Measurements from ENCODE around the gene CHRNA1.

CHRNA1 gene

DNA sequence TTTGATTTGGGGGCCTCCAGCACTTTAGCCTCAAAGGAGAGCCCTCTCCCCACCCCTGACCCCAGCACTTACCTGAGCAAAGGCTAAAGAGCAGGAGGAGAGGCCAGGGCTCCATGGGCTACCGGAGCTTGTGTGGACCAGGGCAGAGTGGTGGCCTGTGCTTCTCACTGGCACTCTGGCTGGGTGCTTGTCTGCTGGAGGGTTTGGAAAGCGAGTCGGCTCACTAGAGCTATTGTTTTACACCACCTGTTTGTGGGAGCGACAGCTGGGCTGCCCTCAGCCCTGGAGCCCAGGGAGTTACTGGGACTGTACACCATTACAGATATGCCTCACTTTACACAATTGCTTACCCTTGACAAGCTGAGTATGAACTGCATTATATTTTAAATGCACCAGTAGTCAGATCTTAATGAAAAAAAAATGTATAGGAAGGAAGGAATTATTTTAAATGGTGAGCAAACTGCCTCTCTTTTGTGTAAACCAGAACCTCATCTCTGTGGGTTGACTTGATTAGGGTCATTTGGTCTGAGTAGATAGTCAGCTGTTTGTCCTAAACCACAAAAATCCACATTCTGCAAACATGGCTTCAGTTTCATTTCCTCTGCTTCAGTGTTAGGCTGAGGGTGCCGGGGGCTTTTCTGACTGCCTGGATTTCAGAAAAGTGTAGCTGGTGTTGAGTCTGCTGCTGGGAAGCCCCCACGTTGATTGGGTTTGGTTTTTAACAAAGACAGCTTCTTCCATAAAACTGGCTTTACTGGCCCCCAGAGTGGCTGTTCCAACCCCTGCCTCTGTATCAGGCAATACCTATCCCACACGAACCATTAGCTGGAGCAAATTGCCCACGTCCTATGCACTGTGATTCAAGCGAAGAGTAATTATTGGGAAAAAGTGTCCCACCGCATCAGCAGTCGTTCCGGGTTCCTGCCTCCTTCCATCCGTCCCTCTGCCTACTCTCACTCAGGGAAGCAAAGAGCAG lies at the start of gene CHRNA1:
Gene CHRNA1 (minus strand): TSS at position 193 of the 976 bp plus-strand sequence. CDS start 78 bp downstream, at position 115.
- no peak within 1 kb of the TSS for H3K4me3 ChIP-seq (ENCODE audit: low read length)
- TF ChIP-seq ZNF274 (IDR thresholded peaks at IDR 0.05; ENCODE audit: low read depth, low read length) = no peak

DNA sequence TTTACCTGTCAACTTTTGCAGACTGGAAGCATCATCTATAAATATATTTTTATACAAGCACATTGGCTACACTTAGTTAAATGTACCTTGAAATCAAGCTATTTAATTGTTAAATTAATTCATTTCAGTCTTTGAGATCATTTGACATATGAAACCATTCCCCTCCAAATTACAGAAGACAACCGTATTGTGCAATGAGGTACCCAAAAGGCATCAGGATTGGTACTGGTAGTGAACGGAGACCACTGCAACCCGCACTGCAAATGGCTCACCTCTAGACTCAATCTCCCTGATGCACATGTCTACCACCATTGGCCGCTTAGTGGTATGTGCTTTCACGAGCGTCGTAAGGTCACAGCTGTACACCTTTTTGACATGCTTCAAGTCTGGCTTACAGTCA lies 47.8 kb upstream of the CHRNA1 start:
- TF ChIP-seq ZNF274 (IDR thresholded peaks at IDR 0.05; ENCODE audit: low read depth, low read length) = no peak
- H3K4me3 ChIP-seq (ENCODE audit: low read length) = no peak overlapping the region

DNA sequence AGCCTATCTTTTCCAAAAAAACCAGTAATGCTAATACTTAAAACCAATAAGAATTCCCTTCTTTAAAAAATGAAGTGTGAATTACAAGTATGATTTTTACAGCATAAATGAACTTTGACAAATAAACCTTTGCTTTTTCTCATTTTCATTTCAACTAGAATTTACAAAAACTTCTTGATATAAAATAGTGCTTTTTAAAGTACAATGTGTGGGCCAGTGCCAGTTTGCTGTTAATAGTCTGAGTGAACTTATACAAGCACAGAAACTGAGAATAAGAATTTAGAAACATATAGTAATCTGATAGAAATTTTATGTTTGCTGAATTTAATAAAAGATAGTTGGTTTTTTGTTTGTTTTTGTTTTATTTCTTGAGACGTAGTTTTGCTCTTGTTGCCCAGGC lies 43.7 kb upstream of the CHRNA1 start:
- H3K4me3 ChIP-seq (ENCODE audit: low read length) = no peak overlapping the region
- TF ChIP-seq ZNF274 (IDR thresholded peaks at IDR 0.05; ENCODE audit: low read depth, low read length) = no peak

- no peak overlapping the region for H3K4me3 ChIP-seq (ENCODE audit: low read length)
- no peak for TF ChIP-seq ZNF274 (IDR thresholded peaks at IDR 0.05; ENCODE audit: low read depth, low read length)
Observed at GRCh38 chr2:174805803-174806202, 41.5 kb upstream of the CHRNA1 start.

DNA sequence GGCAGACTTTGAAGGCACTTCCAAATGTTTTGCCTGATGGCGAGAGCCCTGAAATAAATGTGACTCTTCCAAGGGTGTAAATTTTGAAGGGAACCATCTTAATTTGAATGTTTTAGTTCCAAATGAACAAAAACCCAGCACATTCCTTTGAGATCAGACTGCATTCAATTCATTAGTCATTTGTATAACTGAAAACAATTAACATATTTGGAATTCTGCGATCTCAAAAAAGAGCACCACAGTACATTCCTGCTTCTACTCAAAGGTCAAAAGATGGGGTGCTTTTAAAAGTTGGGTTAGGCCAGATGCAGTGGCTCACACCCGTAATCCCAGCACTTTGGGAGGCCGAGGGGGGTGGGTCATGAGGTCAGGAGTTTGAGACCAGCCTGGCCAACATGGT lies 38.2 kb upstream of the CHRNA1 start:
- TF ChIP-seq ZNF274 (IDR thresholded peaks at IDR 0.05; ENCODE audit: low read depth, low read length) = no peak
- no peak overlapping the region for H3K4me3 ChIP-seq (ENCODE audit: low read length)

GRCh38 chr2:174800436-174801205 lies 36.3 kb upstream of the CHRNA1 start:
- no peak for TF ChIP-seq ZNF274 (IDR thresholded peaks at IDR 0.05; ENCODE audit: low read depth, low read length)
- no peak overlapping the region for H3K4me3 ChIP-seq (ENCODE audit: low read length)

DNA sequence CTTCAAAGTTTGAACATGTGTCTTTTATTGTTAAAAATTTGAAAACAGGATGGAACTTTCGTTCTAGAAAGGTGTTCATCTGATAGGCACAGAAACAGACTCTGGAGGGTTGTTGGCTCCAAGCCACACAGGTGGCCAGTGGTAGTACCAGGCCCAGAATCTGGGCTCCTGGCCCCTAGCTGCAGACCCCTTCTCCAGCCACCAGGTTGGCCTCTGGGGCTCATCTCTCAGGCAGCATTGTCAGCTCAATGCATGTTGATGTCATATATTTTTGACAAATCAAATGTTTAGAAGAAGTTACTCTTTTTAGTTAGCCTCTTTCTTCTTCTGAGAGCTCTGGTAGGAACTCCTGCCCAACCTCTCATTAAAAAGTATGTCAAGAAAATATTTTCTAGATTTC lies 34.5 kb upstream of the CHRNA1 start:
- no peak overlapping the region for H3K4me3 ChIP-seq (ENCODE audit: low read length)
- TF ChIP-seq ZNF274 (IDR thresholded peaks at IDR 0.05; ENCODE audit: low read depth, low read length) = no peak

DNA sequence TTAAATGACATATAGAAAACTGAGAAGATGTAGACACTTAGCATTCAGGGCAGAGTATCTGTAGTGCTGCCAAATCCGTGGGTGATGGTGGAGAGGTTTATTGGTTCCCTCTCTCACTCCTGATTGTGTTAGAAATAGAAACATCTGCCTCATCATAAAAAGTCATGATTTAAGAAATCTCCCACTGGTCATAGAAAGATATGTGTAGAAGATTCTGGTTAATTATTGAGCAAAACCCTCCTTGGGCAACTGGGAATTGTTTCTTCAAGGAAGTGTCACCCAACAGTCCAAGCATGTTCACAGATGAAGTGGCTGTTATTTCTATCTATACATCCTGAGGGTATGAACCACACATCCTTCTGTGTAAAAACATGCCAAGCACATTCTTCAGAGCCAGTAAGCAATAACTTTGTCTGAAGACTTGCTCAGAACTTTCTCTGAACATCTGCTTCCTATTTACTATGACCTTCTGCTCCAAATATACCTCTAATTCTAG lies 33.6 kb upstream of the CHRNA1 start:
- H3K4me3 ChIP-seq (ENCODE audit: low read length) = no peak overlapping the region
- TF ChIP-seq ZNF274 (IDR thresholded peaks at IDR 0.05; ENCODE audit: low read depth, low read length) = no peak

GRCh38 chr2:174796319-174796771 lies 32.1 kb upstream of the CHRNA1 start:
- TF ChIP-seq ZNF274 (IDR thresholded peaks at IDR 0.05; ENCODE audit: low read depth, low read length) = no peak
- H3K4me3 ChIP-seq (ENCODE audit: low read length) = no peak overlapping the region

GRCh38 chr2:174794851-174795374 lies 30.6 kb upstream of the CHRNA1 start:
- no peak overlapping the region for H3K4me3 ChIP-seq (ENCODE audit: low read length)
- no peak for TF ChIP-seq ZNF274 (IDR thresholded peaks at IDR 0.05; ENCODE audit: low read depth, low read length)

GRCh38 chr2:174792309-174793025 lies 28.2 kb upstream of the CHRNA1 start:
- H3K4me3 ChIP-seq (ENCODE audit: low read length) = no peak overlapping the region

GRCh38 chr2:174791746-174792280 lies 27.5 kb upstream of the CHRNA1 start:
- H3K4me3 ChIP-seq (ENCODE audit: low read length) = no peak overlapping the region
- no peak for TF ChIP-seq ZNF274 (IDR thresholded peaks at IDR 0.05; ENCODE audit: low read depth, low read length)

More at GRCh38 chr2:174792309-174793025, 28.2 kb upstream of the CHRNA1 start:
- no peak for TF ChIP-seq ZNF274 (IDR thresholded peaks at IDR 0.05; ENCODE audit: low read depth, low read length)

DNA sequence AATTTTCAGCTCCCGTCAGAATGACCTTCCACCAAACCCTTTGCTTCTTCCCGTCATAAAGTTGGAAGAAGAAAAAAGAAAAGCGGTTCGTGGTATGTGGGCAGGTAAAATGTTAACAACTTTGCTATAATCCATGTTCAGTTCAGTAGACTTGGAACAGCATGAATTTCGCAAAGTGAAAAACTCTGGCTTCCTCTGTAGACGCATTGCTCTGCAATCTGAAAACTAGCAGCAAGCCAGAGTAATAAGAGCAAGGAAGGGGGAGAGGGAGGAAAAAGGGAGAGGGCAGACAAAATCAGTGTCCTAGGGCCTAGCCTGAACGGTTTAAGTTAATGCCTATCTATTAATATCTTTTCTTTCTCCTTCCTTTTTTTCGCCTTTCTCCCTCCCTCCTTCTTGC lies 26.7 kb upstream of the CHRNA1 start:
- H3K4me3 ChIP-seq (ENCODE audit: low read length) = no peak overlapping the region
- TF ChIP-seq ZNF274 (IDR thresholded peaks at IDR 0.05; ENCODE audit: low read depth, low read length) = no peak

All from GM08714 (cell line).